GM19328 (cell line): ENCODE measurements around the gene GPATCH2L.

ENCODE experiments used
- ATAC-seq: cut with Tn5 transposase; IDR thresholded peaks from one replicate; pipeline ENCODE4 v1.9.1; 2021; ENCODE audit warnings: mild to moderate bottlenecking, moderate library complexity; ENCODE audit not compliant: unreplicated experiment

Gene GPATCH2L

DNA sequence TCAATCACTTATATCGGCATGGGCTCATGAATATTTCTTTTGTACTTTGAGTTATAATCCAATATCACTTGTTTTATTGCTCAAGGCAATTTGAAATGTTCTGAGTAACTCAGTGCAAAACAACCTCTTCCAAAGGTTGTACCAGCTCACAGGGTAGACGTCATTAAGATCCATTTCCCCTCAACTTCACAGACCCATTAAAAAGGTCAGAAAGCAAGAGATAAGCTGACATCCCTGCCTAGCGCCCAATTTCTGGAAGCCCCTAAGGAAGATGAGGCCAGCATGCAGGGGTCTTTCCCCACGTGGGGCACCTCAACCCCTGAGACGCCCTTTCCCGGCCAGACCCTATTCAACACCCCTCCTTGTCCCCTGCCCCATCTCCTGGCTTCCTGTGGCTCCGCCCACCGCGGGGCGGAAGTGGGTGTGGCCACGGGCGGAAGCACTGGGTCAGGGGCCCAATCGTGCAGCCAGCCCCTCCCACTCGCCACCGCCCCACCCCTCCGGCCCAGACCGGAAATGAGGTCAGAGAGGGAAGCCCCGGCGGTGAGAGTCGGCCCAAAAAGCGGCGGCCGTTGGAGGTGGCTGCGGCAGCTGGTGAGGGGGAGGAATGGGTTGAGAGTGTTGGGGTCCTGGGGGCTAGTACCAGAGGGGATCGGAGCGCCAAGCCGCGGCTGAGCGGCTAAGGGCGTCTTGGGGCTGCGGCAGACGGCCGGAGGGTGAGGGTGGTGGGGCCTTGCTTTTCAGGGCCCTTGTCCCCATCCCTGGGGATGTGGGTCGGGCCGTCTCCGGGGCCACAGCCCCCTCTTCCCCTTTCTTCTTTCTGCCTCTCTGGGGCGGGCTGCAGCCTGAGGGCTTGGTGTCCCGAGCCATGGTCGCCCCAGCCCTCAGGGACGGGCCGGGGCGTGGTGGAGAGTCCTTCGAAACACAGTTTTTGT, at the start of gene GPATCH2L:
GPATCH2L (plus strand) TSS at position 525 of the 935 bp plus-strand sequence. CDS start 2,442 bp downstream, outside the sequence.
- ATAC-seq = peak; percentile 95

DNA sequence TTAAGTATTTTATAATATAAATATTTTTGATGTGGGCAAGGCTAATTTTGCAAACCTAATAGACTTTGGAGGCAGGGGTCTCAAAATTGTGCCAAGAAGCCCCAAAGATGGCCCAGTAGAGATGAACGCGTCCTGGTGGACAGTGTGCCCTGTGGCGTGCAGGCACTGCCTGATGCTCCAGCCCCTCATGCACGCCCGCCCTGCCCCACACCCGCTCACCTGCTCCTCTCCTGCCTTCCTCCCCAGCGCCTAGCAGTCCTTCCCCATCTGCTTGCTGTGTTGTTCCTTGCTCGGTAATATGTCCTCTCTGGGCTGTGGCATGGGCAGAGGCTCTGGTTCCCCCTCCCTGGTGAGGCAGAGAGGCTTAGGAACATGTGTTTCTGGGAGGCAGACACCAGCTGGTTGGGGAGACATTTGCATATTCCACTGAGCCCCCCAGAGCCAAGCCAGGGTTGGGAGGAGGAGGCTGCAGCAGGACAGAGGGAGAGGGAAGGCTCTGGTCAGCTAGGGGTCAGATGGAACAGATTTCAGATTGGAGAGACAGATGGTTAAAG, 46.8 kb upstream of the GPATCH2L start:
- no peak for ATAC-seq

DNA sequence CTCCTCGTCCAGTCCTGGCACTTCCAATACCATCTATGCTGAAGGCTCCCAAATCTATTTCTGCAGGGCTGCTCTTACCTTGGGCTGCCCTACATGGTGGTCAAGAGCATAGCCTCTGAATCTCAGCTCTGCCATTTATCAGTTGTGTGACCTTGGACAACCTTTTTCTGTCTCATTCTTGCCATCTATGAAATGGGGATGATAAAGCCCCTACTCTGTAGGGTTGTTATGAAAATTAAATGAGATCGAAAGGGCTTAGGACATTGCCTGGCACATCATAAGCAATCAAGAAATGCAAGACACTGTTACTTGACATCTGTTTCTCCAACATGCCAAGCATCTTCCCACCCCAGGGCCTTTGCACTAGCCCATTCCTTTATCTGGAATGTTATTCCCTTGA, 45.5 kb upstream of the GPATCH2L start:
- no peak for ATAC-seq

GRCh38 chr14:76109087-76109880, 42.4 kb upstream of the GPATCH2L start:
- ATAC-seq = no peak

- no peak for ATAC-seq
These were observed 38.7 kb upstream of the GPATCH2L start for GRCh38 chr14:76112889-76113624.

DNA sequence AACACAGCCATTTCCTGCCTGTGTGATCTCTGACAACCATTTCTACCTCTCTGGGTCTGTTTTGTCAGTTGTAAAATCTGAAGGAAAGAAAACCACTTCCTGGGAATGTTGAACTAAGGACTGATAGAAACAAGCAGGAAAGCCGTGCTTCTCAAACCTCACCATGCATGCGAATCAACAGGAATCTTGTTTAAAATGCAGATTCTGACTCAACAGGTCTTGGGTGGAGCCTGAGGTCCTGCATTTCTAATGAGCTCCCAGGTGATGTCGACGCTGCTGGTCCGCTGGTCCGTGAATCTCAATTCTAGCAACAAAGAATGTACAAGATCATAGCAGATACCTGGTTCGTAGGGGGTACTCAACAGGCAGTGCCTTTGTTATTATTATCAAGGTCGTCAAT, 38.0 kb upstream of the GPATCH2L start:
- no peak for ATAC-seq

GRCh38 chr14:76115010-76115422, 36.7 kb upstream of the GPATCH2L start:
- ATAC-seq = no peak

DNA sequence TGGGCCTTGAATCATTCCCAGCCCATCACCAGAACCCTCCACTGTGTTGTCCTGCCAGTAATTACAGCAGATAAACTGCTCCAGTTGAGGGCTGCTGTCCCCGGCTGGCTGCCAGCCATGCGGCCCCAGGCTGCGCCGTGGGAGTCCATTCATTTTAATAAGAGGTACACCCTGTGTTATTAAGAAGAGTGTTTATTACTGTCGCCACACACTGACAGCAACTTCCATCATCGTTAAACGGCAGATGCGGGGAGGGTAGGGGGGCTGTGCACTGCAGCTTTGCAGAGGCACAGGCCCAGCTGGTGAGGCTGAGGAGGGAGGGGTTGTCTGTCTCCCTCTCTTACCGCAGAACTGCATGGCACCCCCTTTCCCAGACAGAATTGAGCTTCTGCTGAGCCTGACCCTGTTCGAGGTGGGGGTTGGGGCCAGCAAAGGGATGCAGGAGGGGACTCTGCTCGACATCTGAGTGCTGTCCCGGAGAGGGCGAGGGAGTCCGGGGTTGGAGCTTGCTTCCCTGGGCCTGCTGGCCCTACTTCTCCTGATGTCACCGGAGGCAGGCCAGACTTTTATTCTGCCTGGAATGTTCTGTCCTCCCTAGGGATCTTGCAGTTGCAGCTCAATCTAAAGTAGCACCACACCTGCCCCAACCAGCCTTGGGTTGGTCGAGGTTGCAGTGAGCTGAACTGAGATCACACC, 33.8 kb upstream of the GPATCH2L start:
- no peak for ATAC-seq

DNA sequence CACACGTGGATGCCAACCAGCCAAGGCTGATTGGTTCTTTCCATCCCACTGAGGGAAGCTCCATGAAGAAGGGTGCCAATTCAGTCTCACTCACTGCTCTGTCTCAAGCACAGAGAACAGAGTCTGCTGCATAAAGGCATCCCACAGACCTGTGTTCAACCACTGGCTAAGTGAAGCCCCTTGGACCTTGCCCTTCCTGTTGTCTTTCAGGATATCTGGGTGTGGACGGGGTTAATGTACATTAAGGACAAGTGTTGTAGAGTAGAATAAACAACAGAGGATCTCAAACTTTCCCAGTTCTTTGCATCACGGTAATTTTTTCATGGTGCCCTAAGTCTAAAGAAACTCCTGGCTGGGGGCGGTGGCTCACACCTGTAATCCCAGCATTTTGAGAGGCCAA, 33.1 kb upstream of the GPATCH2L start:
- no peak for ATAC-seq

DNA sequence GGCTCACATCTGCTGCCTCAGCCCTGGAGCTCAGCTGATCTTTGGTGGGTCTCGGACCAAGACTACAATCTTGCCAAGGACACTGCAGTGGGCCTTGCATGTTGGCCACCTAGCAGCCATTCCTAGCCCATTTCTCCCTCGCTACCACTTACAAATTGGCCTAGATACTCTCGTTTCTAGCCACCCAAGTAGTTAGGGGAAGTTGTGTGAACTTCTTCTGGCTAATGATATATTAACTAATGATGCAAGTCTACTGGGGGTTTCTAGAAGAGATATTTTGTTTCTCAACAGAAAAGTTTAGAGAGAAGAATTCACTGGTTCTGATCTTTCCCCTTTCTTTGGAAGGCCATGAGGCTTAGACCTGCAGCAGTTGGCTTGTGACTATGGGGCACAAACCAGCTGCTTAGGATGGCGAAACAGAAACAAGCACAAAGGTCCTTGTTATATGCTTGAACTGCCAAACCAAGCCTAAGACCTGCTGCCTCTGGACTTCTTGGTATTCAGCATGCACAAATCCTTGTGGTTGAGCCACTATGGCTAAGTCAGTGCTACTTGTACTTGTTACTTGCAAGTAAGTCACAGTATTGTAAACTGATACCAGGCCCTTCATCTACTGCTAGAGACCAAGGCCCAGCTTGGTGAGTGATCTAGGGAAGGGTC, 30.5 kb upstream of the GPATCH2L start:
- ATAC-seq = no peak

GRCh38 chr14:76123426-76124225, 28.1 kb upstream of the GPATCH2L start:
- no peak for ATAC-seq

- no peak for ATAC-seq
These were observed 26.2 kb upstream of the GPATCH2L start for GRCh38 chr14:76125511-76125910.

GRCh38 chr14:76126076-76126475, 25.6 kb upstream of the GPATCH2L start:
- no peak for ATAC-seq

- no peak for ATAC-seq
These were observed 21.7 kb upstream of the GPATCH2L start for GRCh38 chr14:76129851-76130576.

GRCh38 chr14:76131071-76131965, 20.4 kb upstream of the GPATCH2L start:
- ATAC-seq = no peak

DNA sequence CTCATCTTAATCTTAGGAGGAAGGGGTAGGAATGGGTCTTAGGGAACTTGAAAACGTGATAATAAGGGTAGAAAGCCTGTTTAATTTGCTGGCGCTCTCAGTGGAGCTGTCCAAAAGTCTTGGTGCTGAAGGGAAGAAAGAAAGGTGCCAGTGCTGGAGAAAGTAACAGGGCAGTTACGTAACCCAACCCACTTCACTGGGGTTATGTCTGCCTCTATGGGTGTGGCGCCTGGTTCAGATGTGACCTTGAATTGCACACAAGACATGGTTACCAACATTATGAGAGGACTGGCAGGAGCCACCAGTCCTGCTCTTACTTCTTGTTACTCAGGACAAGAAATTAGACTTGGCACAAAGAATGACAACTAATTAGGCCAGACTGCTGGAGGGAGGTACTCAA, 18.6 kb upstream of the GPATCH2L start:
- ATAC-seq = no peak

- ATAC-seq = no peak
These were observed 17.5 kb upstream of the GPATCH2L start for GRCh38 chr14:76134231-76134630.
